GM12872 (cell line): ENCODE measurements around the gene LYPLA2.

ENCODE experiments used
- CTCF ChIP-seq: IDR thresholded peaks from 3 replicates; pipeline ENCODE4 v1.5.1; 2011; ENCODE audit warnings: low read depth, mild to moderate bottlenecking, low read length, moderate library complexity; ENCODE audit not compliant: insufficient read depth

LYPLA2 gene

GRCh38 chr1:23751815-23752200, 39.1 kb upstream of the LYPLA2 start:
- no peak for TF ChIP-seq CTCF

GRCh38 chr1:23752909-23753308, 38.0 kb upstream of the LYPLA2 start:
- no peak for TF ChIP-seq CTCF

- no peak for TF ChIP-seq CTCF
These were observed 34.3 kb upstream of the LYPLA2 start for GRCh38 chr1:23756676-23757075.

- TF ChIP-seq CTCF, result no peak
These were observed 33.1 kb upstream of the LYPLA2 start for GRCh38 chr1:23757812-23758211.

GRCh38 chr1:23759277-23759676, 31.7 kb upstream of the LYPLA2 start:
- TF ChIP-seq CTCF, result no peak

GRCh38 chr1:23763041-23763577, 27.8 kb upstream of the LYPLA2 start:
- TF ChIP-seq CTCF, result no peak

GRCh38 chr1:23768733-23769132, 22.2 kb upstream of the LYPLA2 start:
- TF ChIP-seq CTCF, result no peak
